NCI-H2107 (cell line): ENCODE measurements around the gene TMEM94.
"Not testable (repeated sequence)": the region's sequence is repeated elsewhere in the genome, so short reads cannot be mapped to it uniquely, and the experiment has no call there.

Experiments
- DNase-seq: peaks from one replicate; lab custom pipeline; 2025; lab: John Stamatoyannopoulos, UW

The TMEM94 gene

GRCh38 chr17:75445896-75446295 is 10.5 kb upstream of the TMEM94 start:
- DNase-seq = not testable (repeated sequence)

- no peak for DNase-seq
These were observed 8.2 kb upstream of the TMEM94 start for GRCh38 chr17:75447951-75448856.

GRCh38 chr17:75450270-75450669 is 6.2 kb upstream of the TMEM94 start:
- no peak for DNase-seq

- no peak for DNase-seq
These were observed 2.2 kb upstream of the TMEM94 start for GRCh38 chr17:75454193-75454592.

GRCh38 chr17:75454672-75455071 is 1.8 kb upstream of the TMEM94 start:
- not testable (repeated sequence) for DNase-seq

GRCh38 chr17:75456039-75456416 is 407 bp upstream of the TMEM94 start:
- DNase-seq = no peak

- no peak for DNase-seq
These were observed 716 bp downstream of the TMEM94 start for GRCh38 chr17:75457047-75457654.

GRCh38 chr17:75459246-75459589 is 2.8 kb downstream of the TMEM94 start:
- DNase-seq = no peak

GRCh38 chr17:75459590-75460267 is 3.3 kb downstream of the TMEM94 start:
- no peak for DNase-seq

- DNase-seq = no peak
These were observed 3.9 kb downstream of the TMEM94 start for GRCh38 chr17:75460295-75460694.

- no peak for DNase-seq
These were observed 7.2 kb downstream of the TMEM94 start for GRCh38 chr17:75463603-75464002.

GRCh38 chr17:75465039-75465438 is 8.6 kb downstream of the TMEM94 start:
- DNase-seq = no peak

- no peak for DNase-seq
These were observed 11.9 kb downstream of the TMEM94 start for GRCh38 chr17:75468291-75468754.

GRCh38 chr17:75468779-75469373 is 12.4 kb downstream of the TMEM94 start:
- no peak for DNase-seq

- no peak for DNase-seq
These were observed 14.8 kb downstream of the TMEM94 start for GRCh38 chr17:75471207-75471606.

GRCh38 chr17:75472119-75472518 is 15.7 kb downstream of the TMEM94 start:
- DNase-seq = peak; percentile 51

GRCh38 chr17:75473246-75473645 is 16.8 kb downstream of the TMEM94 start:
- no peak for DNase-seq

GRCh38 chr17:75474736-75475135 is 18.3 kb downstream of the TMEM94 start:
- no peak for DNase-seq

- no peak for DNase-seq
These were observed 18.9 kb downstream of the TMEM94 start for GRCh38 chr17:75475144-75475835.

- DNase-seq = no peak
These were observed 19.4 kb downstream of the TMEM94 start for GRCh38 chr17:75475851-75476250.

- no peak for DNase-seq
These were observed 19.8 kb downstream of the TMEM94 start for GRCh38 chr17:75476271-75476671.
